Fibroblast of the conjunctiva (primary cell): ENCODE results near the gene STEAP3.

ENCODE experiments used
- DNase-seq: peaks from one replicate; pipeline ENCODE4 v3.0.0-alpha.2; 2010; ENCODE audit warnings: low read depth

STEAP3 gene

DNA sequence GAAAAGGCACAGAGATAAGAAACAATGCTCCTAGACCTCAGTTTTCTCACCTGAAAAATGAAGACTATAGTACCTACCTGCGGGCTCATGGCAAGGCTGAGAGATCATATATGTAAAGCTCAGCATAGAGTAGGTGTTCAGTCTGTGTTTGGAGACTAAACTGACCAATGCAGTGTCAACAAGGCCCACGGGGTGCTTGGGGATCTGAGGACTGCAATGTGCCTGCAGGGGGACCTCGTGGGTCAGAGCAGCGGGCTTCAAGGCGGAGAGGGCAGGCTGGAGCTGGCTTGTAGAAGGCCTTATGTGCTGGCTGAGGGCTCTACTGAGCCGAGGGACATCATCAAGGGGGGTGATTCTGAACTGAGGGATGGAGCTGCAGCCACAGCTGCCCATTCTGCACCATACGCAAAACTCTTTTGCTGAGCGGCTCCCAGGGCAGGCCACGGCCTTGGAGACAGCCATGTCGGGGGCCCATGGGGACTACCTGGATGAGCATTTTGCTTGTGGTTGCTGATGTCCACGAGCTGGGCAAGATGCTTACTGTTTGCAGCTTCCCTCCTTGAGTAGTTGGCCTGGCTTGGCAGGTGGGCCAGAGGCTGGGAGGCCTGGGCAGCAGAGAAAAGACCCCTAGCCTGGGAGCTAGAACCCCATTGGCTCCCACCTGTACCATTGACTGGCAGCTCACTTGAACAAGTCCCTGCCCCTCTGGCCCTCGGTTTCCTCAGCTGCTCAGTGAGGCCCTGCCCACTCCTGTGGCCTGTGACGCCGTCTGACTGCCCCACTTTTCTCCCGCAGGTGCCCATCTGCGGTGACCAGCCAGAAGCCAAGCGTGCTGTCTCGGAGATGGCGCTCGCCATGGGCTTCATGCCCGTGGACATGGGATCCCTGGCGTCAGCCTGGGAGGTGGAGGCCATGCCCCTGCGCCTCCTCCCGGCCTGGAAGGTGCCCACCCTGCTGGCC, 23.5 kb downstream of the STEAP3 start:
- DNase-seq: no peak

DNA sequence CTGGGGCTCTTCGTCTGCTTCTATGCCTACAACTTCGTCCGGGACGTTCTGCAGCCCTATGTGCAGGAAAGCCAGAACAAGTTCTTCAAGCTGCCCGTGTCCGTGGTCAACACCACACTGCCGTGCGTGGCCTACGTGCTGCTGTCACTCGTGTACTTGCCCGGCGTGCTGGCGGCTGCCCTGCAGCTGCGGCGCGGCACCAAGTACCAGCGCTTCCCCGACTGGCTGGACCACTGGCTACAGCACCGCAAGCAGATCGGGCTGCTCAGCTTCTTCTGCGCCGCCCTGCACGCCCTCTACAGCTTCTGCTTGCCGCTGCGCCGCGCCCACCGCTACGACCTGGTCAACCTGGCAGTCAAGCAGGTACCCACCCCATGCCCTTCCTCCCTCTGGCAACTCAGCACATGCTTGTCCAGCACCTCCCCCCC, 24.2 kb downstream of the STEAP3 start:
- DNase-seq: no peak

DNA sequence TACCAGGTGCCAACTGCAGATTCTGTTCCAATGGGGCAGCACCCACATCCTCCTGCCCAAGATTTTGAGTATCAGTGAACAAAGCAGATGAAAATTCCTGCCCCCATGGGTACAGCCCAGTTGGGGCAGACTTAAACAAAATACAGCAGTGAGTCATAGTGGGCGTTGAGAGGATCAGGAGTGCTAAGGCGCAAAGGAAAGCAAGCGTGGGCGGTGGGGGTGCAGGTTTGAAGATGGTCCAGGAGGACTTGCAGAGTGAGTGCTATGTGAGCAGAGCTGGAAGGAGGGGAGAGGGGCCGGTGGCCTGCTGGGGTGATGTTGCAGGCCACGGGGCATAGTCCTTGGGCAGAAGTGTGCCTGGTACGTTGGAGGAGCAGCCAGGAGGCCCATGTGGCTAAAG, 24.7 kb downstream of the STEAP3 start:
- peak; percentile 67 for DNase-seq

DNA sequence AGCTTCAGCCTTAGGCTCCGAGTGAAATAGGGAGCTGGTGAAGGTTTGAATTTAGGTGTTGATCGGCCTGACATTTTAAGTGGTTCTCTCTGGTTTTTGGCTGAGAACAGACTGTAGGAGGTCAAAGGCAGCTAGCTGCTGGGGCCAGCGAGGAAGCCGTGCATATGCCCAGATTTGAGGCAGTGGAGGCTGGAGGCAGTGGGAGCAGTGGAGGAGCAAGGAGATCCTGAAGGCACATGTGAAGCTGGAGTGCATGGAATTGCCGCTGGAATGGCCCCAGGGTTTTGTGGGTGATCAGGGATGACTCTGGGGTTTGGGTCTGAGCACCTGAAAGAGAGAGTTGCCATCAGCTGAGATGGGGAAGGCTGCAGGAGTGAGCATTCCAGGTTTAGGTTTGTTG, 25.1 kb downstream of the STEAP3 start:
- DNase-seq: no peak

DNA sequence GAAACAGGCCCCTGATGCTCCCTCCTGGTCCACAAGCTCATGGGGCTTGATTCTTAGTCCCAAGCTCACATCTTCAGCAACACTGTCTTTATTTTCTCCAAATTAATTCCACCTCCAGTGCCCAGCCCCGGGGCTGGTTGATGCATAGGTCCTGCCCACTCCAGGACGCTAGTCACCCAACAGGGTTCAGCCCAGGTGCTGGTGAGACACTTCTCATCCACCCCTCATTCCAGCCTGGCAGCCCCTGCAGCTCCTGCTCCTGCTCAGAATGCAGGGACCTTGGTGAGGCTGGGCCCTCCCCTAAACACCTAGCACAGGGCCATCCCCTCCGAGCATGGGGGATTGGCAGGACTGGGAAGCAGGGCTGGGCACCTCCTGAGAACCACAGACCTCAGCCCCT, 25.7 kb downstream of the STEAP3 start:
- no peak for DNase-seq

DNA sequence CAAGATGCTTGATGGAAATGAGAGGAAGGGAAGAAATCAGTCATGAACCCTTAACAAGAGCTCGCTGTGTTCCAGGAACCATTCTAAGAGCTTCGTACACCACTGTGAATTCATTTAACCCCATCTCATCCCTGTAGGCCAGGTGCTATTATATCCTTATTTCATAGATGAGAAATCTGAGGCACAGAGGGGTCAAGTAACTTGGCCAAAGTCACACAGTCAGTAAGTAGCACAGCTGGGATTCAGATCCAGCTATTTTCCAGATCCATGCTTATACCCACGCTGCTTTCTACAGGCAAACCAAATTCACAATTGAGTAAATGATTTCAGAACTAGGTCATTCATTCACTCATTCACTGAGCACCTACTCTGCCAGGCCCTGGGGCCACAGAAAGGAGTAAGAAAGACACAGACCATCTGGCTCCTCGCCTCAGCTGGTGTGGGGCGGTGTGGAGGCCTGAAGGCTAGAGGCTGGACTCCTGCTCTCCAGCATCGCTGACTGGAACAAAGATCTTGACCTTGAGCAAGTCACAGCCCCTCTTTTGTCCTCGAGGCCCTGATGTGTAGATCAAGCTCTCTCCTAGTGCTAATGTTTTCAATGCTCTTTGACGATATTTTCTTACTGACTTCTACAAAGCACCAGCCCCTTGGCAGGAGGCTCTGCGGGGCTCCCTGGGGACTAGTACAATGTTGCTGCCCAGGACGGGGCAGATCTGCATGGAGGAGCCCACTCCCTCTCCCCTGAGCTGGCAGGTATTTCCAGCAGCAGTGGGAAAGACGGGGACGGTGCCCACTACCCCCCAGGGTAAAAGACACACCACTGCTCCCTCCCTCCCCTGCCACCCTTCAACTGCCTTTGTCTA, 26.5 kb downstream of the STEAP3 start:
- DNase-seq: no peak

- no peak for DNase-seq
Observed at GRCh38 chr2:119250718-119251290, 27.2 kb downstream of the STEAP3 start.

- DNase-seq: no peak
Observed at GRCh38 chr2:119251652-119252051, 28.0 kb downstream of the STEAP3 start.

- peak; percentile 70 for DNase-seq
Observed at GRCh38 chr2:119252186-119253113, 28.8 kb downstream of the STEAP3 start.

GRCh38 chr2:119253114-119253702, 29.6 kb downstream of the STEAP3 start:
- DNase-seq: no peak

GRCh38 chr2:119253760-119254600, 30.3 kb downstream of the STEAP3 start:
- DNase-seq: no peak

- DNase-seq: no peak
Observed at GRCh38 chr2:119254601-119255080, 31.0 kb downstream of the STEAP3 start.

DNA sequence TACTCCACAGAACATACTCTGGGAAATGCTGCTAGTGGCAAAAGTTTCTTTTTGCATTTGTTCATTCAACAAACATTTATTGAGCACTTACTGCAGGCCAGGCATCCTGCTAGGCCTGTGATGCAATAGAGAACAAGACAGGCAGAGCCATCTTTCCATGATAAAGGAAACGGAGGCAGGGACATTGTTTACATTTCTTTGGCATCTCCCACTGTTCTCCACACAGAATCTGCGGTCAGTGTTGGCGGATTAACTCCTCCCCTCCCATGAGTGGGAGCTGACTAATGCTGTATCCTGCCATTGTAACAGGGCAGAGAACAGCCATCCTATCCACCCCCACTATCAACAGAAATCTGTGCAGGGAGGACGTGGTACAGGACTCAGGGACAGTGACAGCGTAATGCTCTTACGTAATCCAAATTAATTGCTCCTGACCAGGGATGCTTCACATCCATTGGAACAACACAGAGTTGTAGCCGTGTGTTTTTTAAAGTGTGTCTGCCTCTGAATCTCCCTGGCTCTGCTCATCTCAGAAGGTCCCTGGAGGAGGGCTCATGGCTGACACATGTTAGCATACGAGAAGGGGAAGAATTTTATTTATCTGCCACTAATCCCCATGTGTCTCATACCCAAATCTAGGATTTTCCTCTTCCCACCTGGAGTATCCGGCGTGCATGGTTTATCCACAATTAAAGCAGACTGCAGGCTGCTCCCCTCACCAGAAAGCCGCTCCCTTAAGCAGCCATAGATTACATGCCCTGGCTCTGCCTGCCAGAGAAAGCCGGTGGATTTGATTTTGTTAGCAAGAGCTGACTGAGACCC, 32.3 kb downstream of the STEAP3 start:
- DNase-seq: peak; percentile 90

GRCh38 chr2:119256582-119256921, 32.9 kb downstream of the STEAP3 start:
- DNase-seq: no peak

DNA sequence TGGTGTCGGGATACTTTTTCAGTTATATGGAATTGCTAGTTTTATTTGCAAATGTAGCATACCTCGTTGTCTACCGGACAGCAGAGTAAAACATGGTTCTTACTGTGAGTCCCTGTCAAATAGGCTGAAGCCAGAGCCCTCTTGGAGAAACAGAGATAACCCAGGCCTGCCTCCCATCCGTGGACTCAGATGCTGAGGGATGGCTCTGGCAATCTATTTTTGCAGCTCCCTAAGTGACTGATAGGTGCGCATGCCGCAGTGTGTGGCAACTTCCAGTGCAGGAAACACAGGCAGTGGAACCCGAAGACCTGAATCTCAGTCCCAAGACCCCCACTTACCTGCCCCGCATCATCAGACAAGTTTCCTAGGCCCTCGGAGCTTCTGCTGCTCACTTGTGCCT, 33.6 kb downstream of the STEAP3 start:
- no peak for DNase-seq

DNA sequence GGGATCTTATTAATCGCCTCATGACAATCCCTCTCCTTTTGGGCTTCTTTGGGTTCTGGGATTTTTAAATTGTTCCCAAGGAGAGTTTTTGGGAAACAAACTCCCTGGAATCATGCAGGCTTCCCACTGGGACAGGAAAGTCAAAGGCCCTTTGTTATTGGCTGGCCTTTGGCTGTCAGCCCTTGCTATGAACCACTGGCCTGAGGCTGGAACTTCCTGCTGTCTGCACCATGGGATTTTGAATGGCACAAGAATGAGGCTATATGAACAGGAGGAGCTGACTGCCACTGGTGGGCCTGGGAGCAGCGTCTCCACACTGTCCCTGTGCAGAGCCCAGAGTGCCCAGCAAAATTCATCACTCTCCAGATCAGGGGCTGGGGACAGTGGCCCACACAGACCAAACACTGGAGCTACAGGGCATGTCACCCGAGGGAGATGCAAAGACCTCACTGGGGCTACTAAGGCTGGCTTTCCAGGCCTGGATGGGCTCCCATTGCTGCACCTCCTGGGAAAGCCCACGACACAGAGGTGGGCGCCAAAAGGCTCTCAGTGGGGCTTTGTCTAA, 35.7 kb downstream of the STEAP3 start:
- DNase-seq: no peak

- no peak for DNase-seq
Observed at GRCh38 chr2:119260646-119261492, 37.2 kb downstream of the STEAP3 start.
